WERI-Rb-1 (cell line): ENCODE measurements around the gene ZNF576.
A peak's percentile ranks its signal among the peaks of the same experiment; 100 is the strongest.

ENCODE experiments used
- DNase-seq: peaks from one replicate; pipeline ENCODE4 v3.0.0-alpha.2; 2020
- H3K27ac ChIP-seq: fragments of 250-450 bp; sonication (Bioruptor Pico); 2 replicates; pipeline ENCODE4 v1.5.1; 2020; ENCODE audit warnings: mild to moderate bottlenecking, moderate library complexity
- H3K27me3 ChIP-seq: fragments of 250-450 bp; sonication (Bioruptor Pico); 2 replicates; pipeline ENCODE4 v1.5.1; 2021; ENCODE audit warnings: mild to moderate bottlenecking, low read depth, moderate library complexity; ENCODE audit not compliant: insufficient read depth, severe bottlenecking
- H3K36me3 ChIP-seq: fragments of 250-450 bp; sonication (Bioruptor Pico); 2 replicates; pipeline ENCODE4 v1.5.1; 2020; ENCODE audit warnings: mild to moderate bottlenecking, moderate library complexity
- H3K4me3 ChIP-seq: 2 replicates; pipeline ENCODE4 v1.5.1; 2011; ENCODE audit warnings: low read depth, mild to moderate bottlenecking, control low read depth, low read length
- H3K9me3 ChIP-seq: fragments of 250-450 bp; sonication (Bioruptor Pico); 2 replicates; pipeline ENCODE4 v1.5.1; 2021; ENCODE audit warnings: mild to moderate bottlenecking, moderate library complexity; ENCODE audit not compliant: severe bottlenecking
- TF ChIP-seq, protein P1 (sequence below): IDR thresholded peaks from 2 replicates; pipeline ENCODE4 v1.5.1; 2011; ENCODE audit warnings: low read depth, mild to moderate bottlenecking, control low read depth, inconsistent platforms, low read length

Gene ZNF576

DNA sequence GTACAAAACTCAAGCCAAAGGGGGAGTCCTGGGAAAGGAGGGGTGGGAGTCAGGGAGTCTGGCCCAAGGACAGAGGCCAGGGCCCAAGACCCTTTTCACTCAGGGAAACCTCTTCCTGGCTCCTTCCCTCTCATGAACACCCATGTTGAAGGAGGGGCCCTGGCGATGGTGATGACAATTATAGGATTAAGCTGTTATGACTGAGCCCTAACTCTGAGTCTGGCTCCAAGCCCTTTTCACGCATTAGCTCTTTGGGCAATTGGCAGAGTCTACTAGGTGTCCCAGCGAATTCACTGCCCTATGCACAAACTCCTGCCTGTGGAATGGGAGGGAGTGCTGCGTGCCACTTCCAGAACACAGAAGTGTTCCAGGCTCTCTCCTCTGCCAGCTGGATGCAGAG, 42.7 kb upstream of the ZNF576 start:
- TF ChIP-seq, protein P1, sequence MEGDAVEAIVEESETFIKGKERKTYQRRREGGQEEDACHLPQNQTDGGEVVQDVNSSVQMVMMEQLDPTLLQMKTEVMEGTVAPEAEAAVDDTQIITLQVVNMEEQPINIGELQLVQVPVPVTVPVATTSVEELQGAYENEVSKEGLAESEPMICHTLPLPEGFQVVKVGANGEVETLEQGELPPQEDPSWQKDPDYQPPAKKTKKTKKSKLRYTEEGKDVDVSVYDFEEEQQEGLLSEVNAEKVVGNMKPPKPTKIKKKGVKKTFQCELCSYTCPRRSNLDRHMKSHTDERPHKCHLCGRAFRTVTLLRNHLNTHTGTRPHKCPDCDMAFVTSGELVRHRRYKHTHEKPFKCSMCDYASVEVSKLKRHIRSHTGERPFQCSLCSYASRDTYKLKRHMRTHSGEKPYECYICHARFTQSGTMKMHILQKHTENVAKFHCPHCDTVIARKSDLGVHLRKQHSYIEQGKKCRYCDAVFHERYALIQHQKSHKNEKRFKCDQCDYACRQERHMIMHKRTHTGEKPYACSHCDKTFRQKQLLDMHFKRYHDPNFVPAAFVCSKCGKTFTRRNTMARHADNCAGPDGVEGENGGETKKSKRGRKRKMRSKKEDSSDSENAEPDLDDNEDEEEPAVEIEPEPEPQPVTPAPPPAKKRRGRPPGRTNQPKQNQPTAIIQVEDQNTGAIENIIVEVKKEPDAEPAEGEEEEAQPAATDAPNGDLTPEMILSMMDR: no peak

GRCh38 chr19:43554317-43554895, 42.0 kb upstream of the ZNF576 start:
- DNase-seq: no peak
- no peaks in the 10 kb centered on the region for H3K27me3 ChIP-seq
- TF ChIP-seq, protein P1: no peak
- H3K4me3 ChIP-seq: no peak overlapping the region
- H3K9me3 ChIP-seq: no peaks in the 10 kb centered on the region
- peak overlapping the region; percentile 70; the same call in 1 of the 2 replicates for H3K27ac ChIP-seq
- peaks cover 60% of the 10 kb centered on the region for H3K36me3 ChIP-seq

More for the DNA sequence above, 42.7 kb upstream of the ZNF576 start:
- DNase-seq: peak; percentile 36
- H3K4me3 ChIP-seq: no peak overlapping the region
- no peaks in the 10 kb centered on the region for H3K9me3 ChIP-seq
- no peaks in the 10 kb centered on the region for H3K27me3 ChIP-seq
- H3K36me3 ChIP-seq: peaks cover 67% of the 10 kb centered on the region
- peak overlapping the region; percentile 70 for H3K27ac ChIP-seq

- H3K36me3 ChIP-seq: peaks cover 57% of the 10 kb centered on the region
- H3K27me3 ChIP-seq: no peaks in the 10 kb centered on the region
- TF ChIP-seq, protein P1: peak; percentile 84
- DNase-seq: peak; percentile 84
- H3K4me3 ChIP-seq: no peak overlapping the region
- no peaks in the 10 kb centered on the region for H3K9me3 ChIP-seq
- H3K27ac ChIP-seq: no peak overlapping the region; the same call in 1 of the 2 replicates
Measured at GRCh38 chr19:43555185-43555770, 41.1 kb upstream of the ZNF576 start.

GRCh38 chr19:43560687-43561086, 35.7 kb upstream of the ZNF576 start:
- Histone ChIP-seq H3K27me3 (no peaks in the 10 kb centered on the region), H3K9me3 (no peaks in the 10 kb centered on the region), H3K4me3 (no peak overlapping the region), H3K27ac (no peak overlapping the region), H3K36me3 (peaks cover 46% of the 10 kb centered on the region)
- no peak for DNase-seq
- TF ChIP-seq, protein P1: no peak

DNA sequence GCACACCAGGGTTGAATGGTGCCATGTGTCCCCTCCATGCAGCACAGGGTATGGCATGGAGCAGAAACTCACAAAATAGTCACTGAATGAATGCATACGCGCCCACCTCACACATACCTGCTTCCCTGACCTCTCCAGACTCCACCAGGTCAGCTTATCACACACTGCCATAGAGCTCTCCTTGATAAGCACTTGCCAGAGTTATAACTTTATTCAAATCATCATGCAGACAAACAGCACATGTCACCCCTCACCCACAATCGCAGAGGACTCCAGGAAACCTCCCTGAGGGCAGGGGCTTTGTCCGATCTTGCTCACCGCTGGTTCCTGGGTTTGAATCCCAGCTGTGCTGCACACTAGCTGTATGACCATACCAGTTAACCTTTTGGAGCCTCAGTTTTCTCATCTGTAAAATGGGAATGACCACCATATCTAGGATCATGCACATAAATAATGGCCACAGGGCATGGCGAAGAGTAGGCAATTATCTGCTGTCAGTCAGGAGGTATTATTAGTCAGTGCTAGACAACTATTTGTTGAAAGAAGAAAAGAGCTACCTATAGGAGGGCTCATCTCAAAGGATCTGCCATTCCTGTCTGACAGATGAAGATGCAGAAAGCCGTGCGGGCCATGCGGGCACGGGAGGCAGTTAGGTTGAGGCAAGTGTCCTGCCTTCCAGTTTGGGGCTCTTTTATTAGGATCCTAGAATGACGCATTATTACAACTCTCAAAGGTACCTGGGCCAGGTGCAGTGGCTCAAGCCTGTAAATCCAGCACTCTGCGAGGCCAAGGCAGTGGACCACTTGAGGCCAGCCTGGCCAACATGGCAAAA, 35.0 kb upstream of the ZNF576 start:
- TF ChIP-seq, protein P1: no peak
- no peak overlapping the region for H3K4me3 ChIP-seq
- no peak overlapping the region for H3K27ac ChIP-seq
- no peak for DNase-seq
- H3K36me3 ChIP-seq: peaks cover 40% of the 10 kb centered on the region
- H3K9me3 ChIP-seq: no peaks in the 10 kb centered on the region
- no peaks in the 10 kb centered on the region for H3K27me3 ChIP-seq
